Measurements from ENCODE around the gene LIMS4.
"Not testable (repeated sequence)": the region's sequence is repeated elsewhere in the genome, so short reads cannot be mapped to it uniquely, and the experiment has no call there.

The LIMS4 gene

DNA sequence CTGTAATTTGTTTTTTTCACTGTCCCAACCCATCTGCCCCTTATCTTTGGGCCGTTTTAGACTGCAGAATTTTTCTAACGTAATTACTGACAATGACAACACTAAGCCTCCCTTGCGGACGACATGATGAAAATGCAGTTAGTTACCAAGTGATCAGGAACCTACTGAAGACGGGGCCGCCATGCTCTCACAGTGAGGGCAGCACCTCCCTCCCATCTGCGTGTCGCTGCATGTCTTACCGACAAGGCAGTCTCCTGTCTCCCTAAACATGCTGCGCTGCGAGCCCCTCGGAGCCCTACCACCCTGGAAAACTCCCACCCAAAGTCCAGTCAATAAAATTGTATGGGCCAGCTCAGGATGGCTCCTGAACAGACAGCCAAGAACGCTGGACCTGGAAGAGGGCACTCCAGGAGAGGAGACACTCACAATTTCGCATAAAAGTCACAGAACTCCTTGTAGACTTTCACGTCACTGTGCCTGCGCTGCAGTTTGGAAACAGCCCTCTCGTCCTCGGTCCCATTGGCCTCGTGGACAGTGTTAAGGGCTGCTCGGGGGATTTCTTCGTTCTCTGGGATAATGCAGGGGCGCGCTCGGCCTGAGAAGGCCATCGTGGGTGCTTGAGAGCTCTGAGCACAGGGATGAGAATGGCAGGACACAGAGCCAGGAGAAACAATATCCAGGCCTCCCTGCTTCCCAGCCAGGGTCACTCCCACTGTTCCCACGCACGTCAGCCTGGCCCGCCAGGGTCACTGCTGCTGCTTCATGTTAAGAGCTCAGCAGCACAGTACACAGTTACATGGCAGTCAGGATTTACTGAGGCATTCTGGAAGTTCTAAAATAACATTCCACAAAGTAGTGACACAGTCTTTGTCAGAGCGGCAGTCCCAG lies at the start of gene LIMS4:
Gene LIMS4 (minus strand): TSS at position 646 of the 888 bp plus-strand sequence. CDS start 38 bp downstream, at position 608.
- in situ Hi-C loops (cut with HindIII; ENCODE audit: low sequenced_read_pairs) = not testable (repeated sequence)

DNA sequence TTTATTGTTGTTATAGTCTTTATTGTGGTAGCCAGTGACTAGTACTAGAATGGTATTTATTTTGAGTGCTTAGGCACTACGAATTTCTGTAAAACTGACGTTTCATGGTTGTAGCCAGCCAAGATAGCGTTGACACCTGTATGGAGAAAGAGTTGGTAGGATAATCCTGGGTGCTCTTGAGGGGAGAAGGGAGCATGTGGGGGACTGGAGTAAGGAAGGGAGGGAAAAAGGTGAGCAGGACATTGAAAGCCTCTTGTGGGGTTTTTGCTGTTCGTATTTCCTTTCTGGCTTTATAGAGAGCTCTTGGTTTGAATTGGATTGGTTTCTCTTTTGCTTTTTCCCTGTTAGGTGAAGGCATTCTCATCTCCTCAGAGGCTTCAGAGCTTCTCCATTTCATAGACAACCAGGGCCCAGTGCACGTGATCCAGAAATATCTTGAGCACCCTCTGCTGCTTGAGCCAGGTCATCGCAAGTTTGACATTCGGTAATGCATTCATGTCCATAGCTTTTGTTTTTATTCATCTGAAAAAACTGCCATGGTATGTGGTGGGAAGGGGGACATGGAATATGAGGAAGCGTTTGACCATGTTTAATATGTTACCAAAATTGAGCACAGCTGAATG lies 27.2 kb upstream of the LIMS4 start:
- in situ Hi-C loops (cut with HindIII; ENCODE audit: low sequenced_read_pairs) = not testable (repeated sequence)

DNA sequence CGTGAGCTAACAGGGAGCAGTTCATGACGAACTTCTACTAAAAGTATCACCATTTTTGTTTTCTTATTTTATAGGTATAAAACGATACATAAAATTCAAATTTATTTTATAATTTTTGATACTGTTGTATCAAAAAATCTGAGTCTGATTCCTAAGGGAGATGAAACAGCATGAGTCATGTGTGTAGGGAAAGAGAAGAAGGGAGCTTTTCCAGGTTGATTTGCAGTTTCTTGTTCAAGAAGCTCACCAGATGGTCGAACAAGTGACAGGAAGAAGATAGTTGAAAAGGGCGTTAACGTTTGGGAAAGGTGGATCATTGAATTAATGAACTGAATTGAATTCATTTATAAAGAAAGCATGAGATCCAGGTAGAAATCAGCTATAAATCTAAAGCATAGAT lies 23.4 kb upstream of the LIMS4 start:
- in situ Hi-C loops (cut with HindIII; ENCODE audit: low sequenced_read_pairs) = not testable (repeated sequence)

- in situ Hi-C loops (cut with HindIII; ENCODE audit: low sequenced_read_pairs) = not testable (repeated sequence)
Observed at GRCh38 chr2:110494488-110494887, 21.9 kb upstream of the LIMS4 start.

GRCh38 chr2:110488991-110489390 lies 16.4 kb upstream of the LIMS4 start:
- in situ Hi-C loops (cut with HindIII; ENCODE audit: low sequenced_read_pairs) = not testable (repeated sequence)

- in situ Hi-C loops (cut with HindIII; ENCODE audit: low sequenced_read_pairs) = not testable (repeated sequence)
Observed at GRCh38 chr2:110482697-110483096, 10.1 kb upstream of the LIMS4 start.

DNA sequence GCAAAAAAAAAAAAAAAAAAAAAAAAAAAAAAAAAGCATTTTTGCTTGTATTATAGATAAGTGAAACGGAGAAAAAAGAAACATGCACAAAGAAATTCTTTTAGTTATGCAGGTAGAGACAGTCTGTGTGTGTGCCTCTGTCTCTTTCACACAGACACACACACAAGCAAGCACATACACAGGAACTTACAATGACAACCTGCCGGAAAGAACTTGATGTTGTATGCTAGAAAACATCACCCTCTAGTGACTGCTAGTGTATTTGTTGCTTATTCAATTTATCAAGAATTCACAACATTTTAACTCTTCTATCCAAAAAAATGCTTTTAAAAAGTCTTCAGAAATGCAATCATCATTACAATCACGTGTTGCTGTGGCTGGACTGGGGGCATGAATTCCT lies 8.6 kb upstream of the LIMS4 start:
- in situ Hi-C loops (cut with HindIII; ENCODE audit: low sequenced_read_pairs) = not testable (repeated sequence)

DNA sequence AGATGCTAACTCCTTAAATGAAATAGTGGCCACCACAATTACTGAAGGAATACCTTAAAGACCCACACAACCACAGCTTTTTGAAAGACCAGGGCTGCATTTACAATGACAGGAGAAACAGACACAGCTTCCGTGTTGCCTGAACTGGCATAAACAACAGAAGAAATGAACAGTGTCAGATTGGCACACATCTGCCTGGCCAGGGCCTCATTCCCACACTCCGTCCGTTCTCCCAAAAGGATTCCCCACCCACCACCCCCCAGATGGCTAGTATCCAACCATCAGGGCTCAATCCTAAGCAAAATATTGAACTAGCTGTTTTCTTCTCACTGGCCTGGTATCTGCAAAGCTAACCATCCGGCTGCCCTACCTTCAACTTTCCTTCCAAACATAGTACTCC lies 7.5 kb upstream of the LIMS4 start:
- in situ Hi-C loops (cut with HindIII; ENCODE audit: low sequenced_read_pairs) = not testable (repeated sequence)

DNA sequence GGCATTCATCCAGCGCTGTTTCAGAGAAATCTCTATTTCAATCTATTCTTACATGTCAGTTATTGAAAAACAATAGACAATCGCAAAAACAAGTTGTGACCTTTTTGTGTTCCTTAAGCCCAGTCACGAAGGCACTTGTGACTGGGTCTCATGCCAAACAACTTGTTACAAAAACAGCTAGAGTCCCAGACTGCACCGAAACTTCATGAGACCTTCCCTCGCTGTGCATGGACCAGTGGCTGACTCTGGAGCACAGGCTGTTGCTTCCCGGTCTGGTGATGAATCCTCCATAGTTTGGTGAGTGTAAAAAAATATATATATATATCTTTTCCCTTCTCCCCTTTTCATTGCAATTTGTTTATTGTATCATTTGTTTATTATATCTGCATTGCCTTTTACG lies 4.8 kb upstream of the LIMS4 start:
- in situ Hi-C loops (cut with HindIII; ENCODE audit: low sequenced_read_pairs) = not testable (repeated sequence)

DNA sequence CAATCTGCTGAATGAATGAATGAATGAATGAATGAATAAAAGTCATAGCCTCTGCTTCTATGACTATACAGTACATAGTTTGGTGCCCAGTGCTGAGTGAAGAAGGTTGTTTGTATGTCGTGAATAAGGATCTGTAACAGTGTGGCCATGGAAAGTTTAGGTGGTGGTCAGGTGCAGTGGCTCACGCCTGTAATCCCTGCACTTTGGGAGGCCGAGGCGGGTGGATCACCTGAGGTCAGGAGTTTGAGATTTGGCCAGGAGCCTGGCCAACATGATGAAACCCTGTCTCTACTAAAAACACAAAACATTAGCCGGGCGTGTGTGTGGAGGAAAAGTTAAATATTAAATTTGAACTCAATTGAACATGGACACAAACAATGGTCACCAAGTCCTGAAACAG lies 4.3 kb upstream of the LIMS4 start:
- in situ Hi-C loops (cut with HindIII; ENCODE audit: low sequenced_read_pairs) = not testable (repeated sequence)

GRCh38 chr2:110475627-110476359 lies 3.2 kb upstream of the LIMS4 start:
- in situ Hi-C loops (cut with HindIII; ENCODE audit: low sequenced_read_pairs) = not testable (repeated sequence)

GRCh38 chr2:110474898-110475297 lies 2.3 kb upstream of the LIMS4 start:
- in situ Hi-C loops (cut with HindIII; ENCODE audit: low sequenced_read_pairs) = not testable (repeated sequence)

DNA sequence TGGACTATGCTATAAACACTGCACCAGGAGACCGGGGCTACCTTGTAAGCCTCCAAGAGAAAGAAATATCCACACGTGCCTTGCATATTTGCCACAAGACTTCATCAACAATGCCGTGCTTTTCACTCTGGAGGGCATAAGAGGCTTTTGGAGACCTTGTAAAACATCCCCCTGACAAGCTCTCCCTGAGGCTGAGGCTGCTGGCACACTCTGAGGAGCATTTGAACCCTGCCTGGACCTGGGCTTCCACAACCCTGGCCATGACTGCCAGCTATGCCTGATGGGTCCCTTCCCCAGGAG lies 393 bp upstream of the LIMS4 start:
- in situ Hi-C loops (cut with HindIII; ENCODE audit: low sequenced_read_pairs) = not testable (repeated sequence)

GRCh38 chr2:110468921-110469320 lies 3.7 kb downstream of the LIMS4 start:
- in situ Hi-C loops (cut with HindIII; ENCODE audit: low sequenced_read_pairs) = not testable (repeated sequence)

GRCh38 chr2:110465312-110465711 lies 7.3 kb downstream of the LIMS4 start:
- in situ Hi-C loops (cut with HindIII; ENCODE audit: low sequenced_read_pairs) = not testable (repeated sequence)

GRCh38 chr2:110462458-110462857 lies 10.2 kb downstream of the LIMS4 start:
- in situ Hi-C loops (cut with HindIII; ENCODE audit: low sequenced_read_pairs) = not testable (repeated sequence)

- in situ Hi-C loops (cut with HindIII; ENCODE audit: low sequenced_read_pairs) = not testable (repeated sequence)
Observed at GRCh38 chr2:110460318-110460717, 12.3 kb downstream of the LIMS4 start.

- in situ Hi-C loops (cut with HindIII; ENCODE audit: low sequenced_read_pairs) = not testable (repeated sequence)
Observed at GRCh38 chr2:110457214-110457590, 15.4 kb downstream of the LIMS4 start.

DNA sequence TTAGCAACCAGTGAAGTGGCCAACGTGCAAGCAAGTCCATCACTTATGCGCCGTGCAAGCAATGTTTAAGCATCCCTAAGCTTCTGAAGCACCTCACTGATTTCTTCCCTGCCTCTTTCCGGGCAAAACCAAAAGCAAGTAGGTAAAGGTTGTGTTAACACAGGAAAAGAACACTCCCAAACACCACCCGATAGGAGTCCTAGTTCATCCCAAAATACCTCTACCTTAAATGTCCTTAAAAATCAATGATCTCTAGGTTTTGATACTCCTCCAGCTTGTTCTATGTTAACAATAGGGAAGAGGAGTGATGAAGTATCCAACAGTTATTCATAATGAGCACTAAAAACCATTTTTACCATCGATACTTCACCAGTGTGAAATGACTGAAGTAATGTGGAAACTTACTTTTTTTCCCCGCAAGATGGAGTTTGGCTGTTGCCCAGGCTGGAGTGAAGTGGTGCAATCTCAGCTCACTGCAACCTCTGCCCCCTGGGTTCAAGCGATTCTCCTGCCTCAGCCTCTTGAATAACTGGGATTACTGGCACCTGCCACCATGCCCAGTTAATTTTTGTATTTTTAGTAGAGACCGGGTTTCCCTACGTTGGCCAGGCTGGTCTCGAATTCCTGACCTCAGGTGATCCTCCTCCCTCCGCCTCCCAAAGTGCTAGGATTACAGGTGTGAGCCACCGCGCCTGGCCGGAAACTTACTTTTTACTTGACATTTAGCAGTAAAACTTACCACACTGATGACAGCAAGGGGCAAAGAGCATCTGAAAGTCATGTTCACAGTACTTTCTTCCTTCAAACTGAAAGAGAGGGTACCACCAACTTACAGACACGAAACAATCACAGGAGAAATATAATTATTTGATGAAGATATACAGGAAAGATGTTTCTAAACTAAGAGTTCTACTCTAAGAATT lies 16.1 kb downstream of the LIMS4 start:
- in situ Hi-C loops (cut with HindIII; ENCODE audit: low sequenced_read_pairs) = not testable (repeated sequence)

DNA sequence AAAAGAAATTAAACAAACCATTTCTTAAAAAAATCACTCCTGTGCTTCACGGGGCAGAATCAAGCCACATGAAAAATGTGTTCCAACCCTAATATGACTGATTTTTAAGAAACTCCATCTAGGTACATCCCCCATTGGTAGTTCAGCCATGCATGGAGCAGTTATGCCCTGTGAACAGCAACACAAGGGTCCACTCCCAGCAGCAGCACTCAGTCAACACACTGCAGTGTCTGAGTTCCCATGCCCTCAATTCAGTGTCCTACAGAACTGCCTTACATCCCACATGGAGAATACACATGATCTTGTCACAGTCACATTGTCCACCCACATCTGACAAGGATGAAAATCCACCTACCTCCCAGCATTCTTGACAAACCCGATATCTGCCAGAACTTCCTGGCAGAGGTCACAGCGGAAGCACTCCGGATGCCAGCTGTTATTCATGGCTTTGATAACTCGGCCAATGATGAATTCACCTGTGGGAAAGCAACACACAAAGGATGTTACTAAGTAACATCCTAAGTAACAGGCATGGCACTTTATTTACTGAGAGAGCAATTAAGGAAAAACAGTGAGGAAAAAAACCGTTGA lies 17.4 kb downstream of the LIMS4 start:
- in situ Hi-C loops (cut with HindIII; ENCODE audit: low sequenced_read_pairs) = not testable (repeated sequence)

Measured in endothelial cell of hepatic sinusoid (primary cell).